ENCODE data around the gene PRPSAP1. TPM values are rescaled to one million over a fixed set of nuclear protein-coding genes. Genes with fewer than 3 reads are reported as not detected.

PRPSAP1 gene
- total RNA-seq, 3 donors from 2014 or later (not counting 1 experiment from before 2014, with no cell fraction given), result 32.9 to 45.2 (median 41.5) TPM

DNA sequence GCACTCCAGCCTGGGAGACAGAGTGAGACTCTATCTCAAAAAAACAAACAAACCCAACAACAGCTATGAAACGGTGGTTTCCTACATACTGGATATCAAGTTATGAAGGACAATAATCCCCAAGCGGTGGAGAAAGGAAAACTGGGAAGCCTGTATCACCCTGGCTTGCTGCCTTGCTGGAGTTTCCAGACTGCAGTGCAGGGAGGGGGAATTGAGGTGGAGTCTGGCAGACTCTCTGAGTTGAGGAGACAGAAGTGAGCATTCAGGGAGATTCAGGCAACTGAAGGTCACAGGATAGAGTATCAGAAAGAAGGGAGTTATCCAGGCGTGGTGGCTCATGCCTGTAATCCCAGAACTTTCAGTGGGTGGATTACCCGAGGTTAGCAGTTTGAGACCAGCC, 57.5 kb downstream of the PRPSAP1 start:
- no peaks in the 10 kb centered on the region for H3K27me3 Mint-ChIP-seq (ENCODE audit: low read depth in 2 of 2)
- WGBS (ENCODE audit: insufficient coverage), result 94% methylated on average over 4 of the region's 4 CpGs
- no peak for ATAC-seq
- Histone ChIP-seq H3K9me3 (ENCODE audit: control insufficient read depth, insufficient read depth, low read length) (no peaks in the 10 kb centered on the region), H3K4me3 (ENCODE audit: low read length) (no peak overlapping the region), H3K36me3 (ENCODE audit: control insufficient read depth, insufficient read depth, low read length) (no peaks in the 10 kb centered on the region), H3K27ac (ENCODE audit: low read length) (no peak overlapping the region), H3K4me1 (ENCODE audit: control insufficient read depth, insufficient read depth, low read length) (no peaks in the 10 kb centered on the region), H3K27me3 (ENCODE audit: control insufficient read depth, insufficient read depth, low read length) (no peaks in the 10 kb centered on the region)
- H3K27ac Mint-ChIP-seq, result no peak overlapping the region
- no peaks in the 10 kb centered on the region for H3K36me3 Mint-ChIP-seq
- no peaks in the 10 kb centered on the region for H3K4me1 Mint-ChIP-seq
- TF ChIP-seq, protein P1, sequence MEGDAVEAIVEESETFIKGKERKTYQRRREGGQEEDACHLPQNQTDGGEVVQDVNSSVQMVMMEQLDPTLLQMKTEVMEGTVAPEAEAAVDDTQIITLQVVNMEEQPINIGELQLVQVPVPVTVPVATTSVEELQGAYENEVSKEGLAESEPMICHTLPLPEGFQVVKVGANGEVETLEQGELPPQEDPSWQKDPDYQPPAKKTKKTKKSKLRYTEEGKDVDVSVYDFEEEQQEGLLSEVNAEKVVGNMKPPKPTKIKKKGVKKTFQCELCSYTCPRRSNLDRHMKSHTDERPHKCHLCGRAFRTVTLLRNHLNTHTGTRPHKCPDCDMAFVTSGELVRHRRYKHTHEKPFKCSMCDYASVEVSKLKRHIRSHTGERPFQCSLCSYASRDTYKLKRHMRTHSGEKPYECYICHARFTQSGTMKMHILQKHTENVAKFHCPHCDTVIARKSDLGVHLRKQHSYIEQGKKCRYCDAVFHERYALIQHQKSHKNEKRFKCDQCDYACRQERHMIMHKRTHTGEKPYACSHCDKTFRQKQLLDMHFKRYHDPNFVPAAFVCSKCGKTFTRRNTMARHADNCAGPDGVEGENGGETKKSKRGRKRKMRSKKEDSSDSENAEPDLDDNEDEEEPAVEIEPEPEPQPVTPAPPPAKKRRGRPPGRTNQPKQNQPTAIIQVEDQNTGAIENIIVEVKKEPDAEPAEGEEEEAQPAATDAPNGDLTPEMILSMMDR (IDR thresholded peaks at IDR 0.05), result no peak
- H3K4me3 Mint-ChIP-seq, result no peak overlapping the region
- H3K9me3 Mint-ChIP-seq, result no peaks in the 10 kb centered on the region
- DNase-seq, result no peak
- intact Hi-C loops (cut with micrococcal nuclease), result no loop called here

DNA sequence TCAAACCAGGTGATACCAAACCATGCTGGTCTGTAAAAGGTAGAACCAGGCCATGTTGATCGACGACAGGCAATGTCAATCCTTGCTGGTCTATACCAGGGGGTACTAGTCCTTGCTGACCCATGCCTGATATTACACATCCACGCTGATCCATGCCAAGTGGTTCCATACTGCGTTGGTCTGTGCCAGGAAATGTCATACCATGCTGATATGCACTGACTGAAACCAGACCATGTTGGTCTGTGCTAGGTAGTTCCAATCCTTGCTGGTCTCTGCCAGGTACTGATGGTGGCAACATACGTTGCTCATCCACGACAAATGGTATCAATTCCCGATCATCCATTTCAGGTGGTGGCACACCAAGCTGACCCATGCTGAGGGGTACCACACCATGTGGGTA, 60.6 kb downstream of the PRPSAP1 start:
- H3K4me1 ChIP-seq (ENCODE audit: control insufficient read depth, insufficient read depth, low read length), result no peaks in the 10 kb centered on the region
- Mint-ChIP-seq H3K36me3 (no peaks in the 10 kb centered on the region), H3K4me3 (no peak overlapping the region), H3K27me3 (ENCODE audit: low read depth in 2 of 2) (no peaks in the 10 kb centered on the region), H3K27ac (no peak overlapping the region), H3K4me1 (no peaks in the 10 kb centered on the region), H3K9me3 (no peaks in the 10 kb centered on the region)
- TF ChIP-seq, protein P1 (IDR thresholded peaks at IDR 0.05), result no peak
- 96% methylated on average over 7 of the region's 7 CpGs for WGBS (ENCODE audit: insufficient coverage)
- H3K4me3 ChIP-seq (ENCODE audit: low read length), result no peak overlapping the region
- no peaks in the 10 kb centered on the region for H3K27me3 ChIP-seq (ENCODE audit: control insufficient read depth, insufficient read depth, low read length)
- H3K9me3 ChIP-seq (ENCODE audit: control insufficient read depth, insufficient read depth, low read length), result no peaks in the 10 kb centered on the region
- DNase-seq (no peak), ATAC-seq (no peak)
- H3K27ac ChIP-seq (ENCODE audit: low read length), result no peak overlapping the region
- H3K36me3 ChIP-seq (ENCODE audit: control insufficient read depth, insufficient read depth, low read length), result no peaks in the 10 kb centered on the region
- intact Hi-C loops (cut with micrococcal nuclease), result no loop called here

DNA sequence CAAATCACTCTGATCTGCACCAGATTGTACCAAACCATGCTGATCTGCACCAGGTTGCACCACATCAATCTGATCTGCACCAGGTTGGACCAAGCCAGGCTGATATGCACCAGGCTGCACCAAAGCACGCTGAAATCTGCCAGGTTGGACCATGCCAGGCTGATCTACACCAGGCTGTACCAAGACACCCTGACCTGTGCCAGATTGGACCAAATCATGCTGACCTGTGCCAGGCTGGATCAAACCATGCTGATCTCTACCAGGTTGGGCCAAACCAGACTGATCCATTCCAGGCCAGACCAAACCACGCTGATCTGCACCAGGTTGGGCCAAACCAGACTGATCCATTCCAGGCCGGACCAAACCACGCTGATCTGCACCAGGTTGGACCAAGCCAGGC, 61.1 kb downstream of the PRPSAP1 start:
- H3K27ac ChIP-seq (ENCODE audit: low read length), result no peak overlapping the region
- H3K9me3 ChIP-seq (ENCODE audit: control insufficient read depth, insufficient read depth, low read length), result no peaks in the 10 kb centered on the region
- 92% methylated on average over 4 of the region's 4 CpGs for WGBS (ENCODE audit: insufficient coverage)
- Mint-ChIP-seq H3K4me1 (no peaks in the 10 kb centered on the region), H3K27ac (no peak overlapping the region), H3K4me3 (no peak overlapping the region), H3K27me3 (ENCODE audit: low read depth in 2 of 2) (no peaks in the 10 kb centered on the region), H3K9me3 (no peaks in the 10 kb centered on the region), H3K36me3 (no peaks in the 10 kb centered on the region)
- no peak overlapping the region for H3K4me3 ChIP-seq (ENCODE audit: low read length)
- intact Hi-C loops (cut with micrococcal nuclease), result no loop called here
- ATAC-seq (no peak), DNase-seq (no peak)
- no peaks in the 10 kb centered on the region for H3K36me3 ChIP-seq (ENCODE audit: control insufficient read depth, insufficient read depth, low read length)
- H3K27me3 ChIP-seq (ENCODE audit: control insufficient read depth, insufficient read depth, low read length), result no peaks in the 10 kb centered on the region
- TF ChIP-seq, protein P1 (IDR thresholded peaks at IDR 0.05), result no peak
- no peaks in the 10 kb centered on the region for H3K4me1 ChIP-seq (ENCODE audit: control insufficient read depth, insufficient read depth, low read length)

DNA sequence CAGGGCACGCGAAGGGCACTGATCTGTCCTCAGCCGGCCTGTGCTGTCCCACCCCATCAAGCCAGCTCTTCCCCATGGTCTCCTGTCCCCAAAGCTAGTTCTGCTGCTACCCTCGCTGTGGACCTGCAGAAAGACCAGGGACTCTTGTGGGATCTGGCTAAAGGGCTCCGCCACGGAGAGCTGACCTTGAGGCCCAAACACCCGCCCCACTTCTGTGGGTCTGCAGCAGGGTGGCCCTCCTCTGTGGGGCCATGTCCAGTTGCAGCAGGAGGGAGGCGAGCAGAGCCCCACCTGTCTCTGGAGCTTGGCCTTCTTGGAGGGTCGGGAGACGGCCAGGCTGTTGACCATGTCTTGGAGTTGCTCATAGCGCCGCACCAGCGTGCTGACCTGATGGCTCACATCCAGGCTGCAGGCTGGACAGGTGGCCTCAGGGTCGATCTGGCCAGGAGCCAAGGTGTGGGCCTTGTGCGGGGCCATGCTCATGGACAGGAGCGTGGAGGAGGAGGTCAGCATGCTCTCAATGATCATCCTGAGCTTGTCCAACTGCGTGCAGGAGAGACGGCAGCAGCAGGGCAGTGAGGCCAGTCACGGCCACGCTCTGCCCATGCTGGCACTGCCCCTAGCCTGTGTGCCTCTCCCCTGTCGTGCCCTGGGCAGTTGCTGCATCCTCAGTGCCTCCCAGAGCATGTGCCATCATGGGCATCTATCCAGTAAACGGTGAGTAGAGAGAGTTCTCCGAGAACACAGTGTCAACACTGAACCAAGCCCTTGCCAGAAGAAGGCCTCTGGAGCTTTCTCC, 71.9 kb downstream of the PRPSAP1 start:
- Mint-ChIP-seq H3K27ac (no peak overlapping the region), H3K4me3 (no peak overlapping the region), H3K9me3 (no peaks in the 10 kb centered on the region), H3K36me3 (no peaks in the 10 kb centered on the region), H3K4me1 (no peaks in the 10 kb centered on the region), H3K27me3 (ENCODE audit: low read depth in 2 of 2) (no peaks in the 10 kb centered on the region)
- ATAC-seq, result no peak
- H3K27ac ChIP-seq (ENCODE audit: low read length), result no peak overlapping the region
- intact Hi-C loops (cut with micrococcal nuclease), result no loop called here
- H3K4me3 ChIP-seq (ENCODE audit: low read length), result no peak overlapping the region
- WGBS (ENCODE audit: insufficient coverage), result 96% methylated on average over 23 of the region's 23 CpGs
- TF ChIP-seq, protein P1 (IDR thresholded peaks at IDR 0.05), result no peak
- no peak for DNase-seq
- no peaks in the 10 kb centered on the region for H3K36me3 ChIP-seq (ENCODE audit: control insufficient read depth, insufficient read depth, low read length)
- H3K9me3 ChIP-seq (ENCODE audit: control insufficient read depth, insufficient read depth, low read length), result no peaks in the 10 kb centered on the region
- no peaks in the 10 kb centered on the region for H3K27me3 ChIP-seq (ENCODE audit: control insufficient read depth, insufficient read depth, low read length)
- peaks cover 7% of the 10 kb centered on the region for H3K4me1 ChIP-seq (ENCODE audit: control insufficient read depth, insufficient read depth, low read length)
